ENCODE results near the gene CCR1.

DNA sequence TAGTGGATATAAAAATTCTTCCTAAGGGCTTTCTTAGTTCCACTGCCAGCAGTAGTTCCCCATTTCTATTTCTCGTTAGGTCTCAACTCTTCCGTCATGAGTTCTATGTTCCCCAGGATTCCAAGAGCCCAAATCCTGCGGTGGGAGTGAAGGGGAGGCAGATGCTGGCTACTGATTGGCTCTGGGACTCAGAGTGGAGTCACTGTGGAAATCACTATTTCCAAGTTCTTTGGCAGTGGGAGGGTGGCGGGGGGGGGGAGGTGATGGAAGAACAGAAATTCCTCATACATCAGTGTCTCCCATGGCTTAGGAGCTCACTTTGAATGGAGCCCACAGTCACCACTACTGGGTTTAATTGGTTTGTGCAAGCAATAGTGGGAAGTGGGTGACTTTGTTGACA is 5.6 kb downstream of the CCR1 start:
- TF ChIP-seq, protein P1, sequence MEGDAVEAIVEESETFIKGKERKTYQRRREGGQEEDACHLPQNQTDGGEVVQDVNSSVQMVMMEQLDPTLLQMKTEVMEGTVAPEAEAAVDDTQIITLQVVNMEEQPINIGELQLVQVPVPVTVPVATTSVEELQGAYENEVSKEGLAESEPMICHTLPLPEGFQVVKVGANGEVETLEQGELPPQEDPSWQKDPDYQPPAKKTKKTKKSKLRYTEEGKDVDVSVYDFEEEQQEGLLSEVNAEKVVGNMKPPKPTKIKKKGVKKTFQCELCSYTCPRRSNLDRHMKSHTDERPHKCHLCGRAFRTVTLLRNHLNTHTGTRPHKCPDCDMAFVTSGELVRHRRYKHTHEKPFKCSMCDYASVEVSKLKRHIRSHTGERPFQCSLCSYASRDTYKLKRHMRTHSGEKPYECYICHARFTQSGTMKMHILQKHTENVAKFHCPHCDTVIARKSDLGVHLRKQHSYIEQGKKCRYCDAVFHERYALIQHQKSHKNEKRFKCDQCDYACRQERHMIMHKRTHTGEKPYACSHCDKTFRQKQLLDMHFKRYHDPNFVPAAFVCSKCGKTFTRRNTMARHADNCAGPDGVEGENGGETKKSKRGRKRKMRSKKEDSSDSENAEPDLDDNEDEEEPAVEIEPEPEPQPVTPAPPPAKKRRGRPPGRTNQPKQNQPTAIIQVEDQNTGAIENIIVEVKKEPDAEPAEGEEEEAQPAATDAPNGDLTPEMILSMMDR (conservative IDR thresholded peaks at IDR 0.05) = no peak
- TF ChIP-seq ZFX (IDR thresholded peaks at IDR 0.05) = no peak

Measured in C4-2B (cell line).